Calu3 (cell line): ENCODE results near the gene DNAJB7. TPM values are rescaled to one million over a fixed set of nuclear protein-coding genes. Genes with fewer than 3 reads are reported as not detected.
A peak's percentile ranks its signal among the peaks of the same experiment; 100 is the strongest.
"Not testable (repeated sequence)": the region's sequence is repeated elsewhere in the genome, so short reads cannot be mapped to it uniquely, and the experiment has no call there.

ENCODE experiments used
- BruUV-seq: library from RNA; stranded (reverse); fragments of 400-500 nt; replicated peaks from 2 replicates; lab custom pipeline; 2021; lab: Mats Ljungman, UMichigan
- CTCF ChIA-PET: fragments of 300-600 bp; sonication (Branson Sonifier 250); formaldehyde crosslinking; loops from one replicate; lab custom pipeline; 2022; ENCODE audit warnings: antibody characterized with exemption; lab: Charles Lee
- DNase-seq: peaks from one replicate; pipeline ENCODE4 v3.0.0; 2022
- H3K27ac Mint-ChIP-seq: one replicate; pipeline ENCODE4 v1.8.0; 2022; ENCODE audit warnings: mixed read lengths; ENCODE audit not compliant: unreplicated experiment
- H3K27me3 Mint-ChIP-seq: one replicate; pipeline ENCODE4 v1.8.0; 2022; ENCODE audit warnings: mixed read lengths; ENCODE audit not compliant: unreplicated experiment
- H3K36me3 Mint-ChIP-seq: one replicate; pipeline ENCODE4 v1.8.0; 2022; ENCODE audit warnings: mild to moderate bottlenecking, moderate library complexity, mixed read lengths; ENCODE audit not compliant: insufficient read depth, unreplicated experiment
- H3K4me1 Mint-ChIP-seq: one replicate; pipeline ENCODE4 v1.8.0; 2022; ENCODE audit warnings: mild to moderate bottlenecking, low read depth, mixed read lengths; ENCODE audit not compliant: unreplicated experiment
- H3K4me3 Mint-ChIP-seq: one replicate; pipeline ENCODE4 v1.8.0; 2022; ENCODE audit warnings: mild to moderate bottlenecking, low read depth, moderate library complexity, mixed read lengths; ENCODE audit not compliant: unreplicated experiment
- H3K9me3 Mint-ChIP-seq: one replicate; pipeline ENCODE4 v1.8.0; 2022; ENCODE audit warnings: low read depth, mixed read lengths; ENCODE audit not compliant: unreplicated experiment
- CTCF ChIP-seq: fragments of 200-600 bp; IDR thresholded peaks from one replicate; pipeline ENCODE4 v1.8.0; 2022; ENCODE audit warnings: antibody characterized with exemption; ENCODE audit not compliant: unreplicated experiment
- intact Hi-C: fragments of 100-400 bp; cut with micrococcal nuclease; formaldehyde crosslinking; loops from one replicate; pipeline ENCODE4 v1.10.0; 2022; ENCODE audit not compliant: unreplicated experiment
- total RNA-seq: library from RNA; stranded (reverse); gene quantifications from 2 replicates; pipeline ENCODE4 v1.2.3, GENCODE V29; 2022

Gene DNAJB7
- total RNA-seq, 1 experiment from 2014 or later: not detected

GRCh38 chr22:40826984-40827741, 34.8 kb downstream of the DNAJB7 start:
- CTCF ChIA-PET: no interaction called here
- H3K27me3 Mint-ChIP-seq: no peaks in the 10 kb centered on the region
- no peaks in the 10 kb centered on the region for H3K9me3 Mint-ChIP-seq
- BruUV-seq: no TSS peak
- no peak overlapping the region for H3K27ac Mint-ChIP-seq
- no peak overlapping the region for H3K4me3 Mint-ChIP-seq
- peaks cover 2% of the 10 kb centered on the region for H3K4me1 Mint-ChIP-seq
- intact Hi-C loops: no loop called here
- no peak for TF ChIP-seq CTCF
- DNase-seq: no peak
- peaks cover 27% of the 10 kb centered on the region for H3K36me3 Mint-ChIP-seq

DNA sequence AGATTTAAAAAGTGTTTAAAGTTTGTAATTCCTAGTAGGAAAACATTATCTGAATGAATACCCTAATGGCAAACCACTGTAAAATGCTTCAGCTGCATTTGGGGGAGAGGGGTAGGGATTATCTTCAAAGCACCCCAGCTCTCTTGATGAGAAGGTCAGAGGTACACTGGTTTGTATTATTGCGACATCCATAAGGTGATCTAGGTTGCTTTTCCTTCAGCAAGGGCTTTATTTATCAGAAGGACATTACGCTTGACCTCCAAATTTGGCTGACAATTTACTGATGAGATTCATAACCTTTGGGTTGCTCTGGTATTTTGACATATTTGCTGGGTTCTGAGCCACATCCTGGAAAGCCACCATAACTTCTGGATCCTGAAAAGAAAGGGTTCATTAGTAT, 35.6 kb downstream of the DNAJB7 start:
- H3K36me3 Mint-ChIP-seq: peaks cover 24% of the 10 kb centered on the region

DNA sequence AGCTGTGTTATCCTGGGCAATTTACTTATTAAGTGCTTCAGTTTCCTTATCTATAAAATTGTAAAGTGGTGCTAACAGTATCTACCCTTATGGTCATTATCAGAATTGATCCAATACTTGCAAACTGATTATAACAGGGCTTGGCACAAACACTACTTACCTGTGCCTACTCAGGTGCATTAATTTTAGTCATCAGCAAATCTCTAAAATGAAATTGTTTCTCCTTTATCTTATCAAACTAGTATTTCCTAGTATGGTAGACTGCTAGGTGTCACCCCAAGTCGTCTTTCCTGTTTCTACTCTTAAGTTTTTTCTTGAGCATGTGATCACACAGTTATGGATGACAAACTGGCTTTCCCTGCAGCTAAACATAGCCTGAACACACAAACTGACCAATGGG, 38.5 kb downstream of the DNAJB7 start:
- Mint-ChIP-seq H3K9me3 (no peaks in the 10 kb centered on the region), H3K4me3 (no peak overlapping the region), H3K27ac (no peak overlapping the region), H3K4me1 (peaks cover 7% of the 10 kb centered on the region), H3K36me3 (peaks cover 32% of the 10 kb centered on the region), H3K27me3 (no peaks in the 10 kb centered on the region)
- intact Hi-C loops: no loop called here
- CTCF ChIA-PET: no interaction called here
- no peak for TF ChIP-seq CTCF
- no TSS peak for BruUV-seq
- DNase-seq: no peak

More for the DNA sequence above, 35.6 kb downstream of the DNAJB7 start:
- H3K4me1 Mint-ChIP-seq, CTCF ChIA-PET, H3K27me3 Mint-ChIP-seq, H3K9me3 Mint-ChIP-seq, H3K4me3 Mint-ChIP-seq, intact Hi-C loops, DNase-seq, H3K27ac Mint-ChIP-seq: not testable (repeated sequence)
- TSS peak; percentile 95 for BruUV-seq

DNA sequence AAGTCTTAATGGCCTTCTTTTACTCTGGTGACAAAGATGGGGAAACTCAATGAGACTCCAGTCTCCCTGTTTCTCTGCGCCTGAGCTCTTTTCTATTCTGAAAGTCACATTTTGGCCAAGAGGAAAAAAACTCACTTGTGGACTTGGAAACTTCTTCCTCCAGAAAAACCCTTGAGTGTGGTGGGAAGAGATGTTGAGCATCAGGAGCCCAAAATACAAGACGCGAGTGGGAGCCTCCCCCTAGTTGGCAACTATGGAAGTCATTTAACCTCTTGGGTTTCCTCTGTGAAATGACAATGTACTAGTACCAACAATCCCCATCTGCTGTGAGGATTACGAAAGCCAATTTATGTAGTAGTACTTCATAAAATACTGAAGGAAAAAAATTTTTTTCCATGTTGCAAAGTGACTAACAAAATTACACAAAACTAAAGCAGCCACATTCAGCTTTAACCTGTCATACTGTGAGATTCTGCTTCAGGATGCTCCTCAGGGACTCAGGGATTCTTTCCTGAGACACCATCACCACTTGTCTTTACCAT, 42.2 kb downstream of the DNAJB7 start:
- H3K36me3 Mint-ChIP-seq: peaks cover 30% of the 10 kb centered on the region
- peak overlapping the region; percentile 91 for H3K4me3 Mint-ChIP-seq
- CTCF ChIA-PET: interaction anchor here (0.5 kb wide), 1 partner anchor 126 kb away, joined by 4 read pairs; no protein-coding TSS in a partner anchor
- no peak for DNase-seq
- no peak for TF ChIP-seq CTCF
- peak overlapping the region; percentile 63 for H3K27ac Mint-ChIP-seq
- intact Hi-C loops: no loop called here
- no peaks in the 10 kb centered on the region for H3K9me3 Mint-ChIP-seq
- no peaks in the 10 kb centered on the region for H3K27me3 Mint-ChIP-seq
- no TSS peak for BruUV-seq
- peaks cover 25% of the 10 kb centered on the region for H3K4me1 Mint-ChIP-seq
